NK-92 treated with Interleukin-12 subunit alpha and Interleukin-12 subunit beta, amount 100 ng/mL, for 24 hours (cell line): ENCODE data around the gene PTK6.
A peak's percentile ranks its signal among the peaks of the same experiment; 100 is the strongest.

Experiments used
- DNase-seq: peaks from one replicate; lab custom pipeline; 2025; lab: John Stamatoyannopoulos, UW

Gene PTK6

GRCh38 chr20:63557481-63557891 is 20.3 kb upstream of the PTK6 start:
- DNase-seq: no peak

GRCh38 chr20:63556873-63557478 is 19.8 kb upstream of the PTK6 start:
- no peak for DNase-seq

- DNase-seq: no peak
Observed at GRCh38 chr20:63555661-63556381, 18.6 kb upstream of the PTK6 start.

GRCh38 chr20:63554361-63555278 is 17.4 kb upstream of the PTK6 start:
- DNase-seq: no peak

- DNase-seq: no peak
Observed at GRCh38 chr20:63553933-63554290, 16.7 kb upstream of the PTK6 start, which contains the start of gene FNDC11. Gene FNDC11 (plus strand): TSS chr20:63554159. CDS start chr20:63555664, 1,505 bp downstream.

GRCh38 chr20:63553251-63553932 is 16.2 kb upstream of the PTK6 start:
- DNase-seq: peak; percentile 37

GRCh38 chr20:63552481-63553249 is 15.5 kb upstream of the PTK6 start:
- DNase-seq: no peak

- no peak for DNase-seq
Observed at GRCh38 chr20:63551068-63551467, 13.9 kb upstream of the PTK6 start.

DNA sequence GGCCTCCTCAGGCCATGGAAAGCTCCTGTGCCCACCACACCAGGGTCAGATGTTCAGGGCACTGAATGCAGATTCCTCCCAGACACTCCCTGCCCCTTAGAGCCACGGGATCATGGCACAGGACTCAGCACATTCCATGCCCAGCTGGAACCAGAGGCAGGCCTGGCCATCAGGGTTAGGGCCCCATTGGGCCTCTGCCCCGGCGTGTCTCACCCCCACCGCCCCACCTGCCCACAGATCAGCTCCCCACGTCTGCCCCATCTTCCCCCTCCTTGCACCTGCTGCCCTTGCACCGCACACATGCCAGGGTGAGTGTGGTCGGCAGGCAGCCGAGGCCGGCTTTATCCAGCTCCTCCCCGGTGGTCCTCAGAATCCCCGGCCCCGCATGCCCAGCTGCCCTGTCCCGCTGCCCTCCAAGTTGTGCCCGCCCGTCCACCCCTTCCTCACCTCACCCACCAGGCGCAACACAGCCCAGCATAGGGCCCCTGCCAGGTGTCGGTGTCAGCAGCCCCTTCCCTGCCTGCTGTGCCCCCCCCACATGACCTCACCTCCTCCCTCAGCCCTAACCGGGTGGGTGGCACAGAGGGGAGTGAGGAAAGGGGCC is 12.6 kb upstream of the PTK6 start:
- DNase-seq: no peak

- no peak for DNase-seq
Observed at GRCh38 chr20:63549019-63549418, 11.8 kb upstream of the PTK6 start.

DNA sequence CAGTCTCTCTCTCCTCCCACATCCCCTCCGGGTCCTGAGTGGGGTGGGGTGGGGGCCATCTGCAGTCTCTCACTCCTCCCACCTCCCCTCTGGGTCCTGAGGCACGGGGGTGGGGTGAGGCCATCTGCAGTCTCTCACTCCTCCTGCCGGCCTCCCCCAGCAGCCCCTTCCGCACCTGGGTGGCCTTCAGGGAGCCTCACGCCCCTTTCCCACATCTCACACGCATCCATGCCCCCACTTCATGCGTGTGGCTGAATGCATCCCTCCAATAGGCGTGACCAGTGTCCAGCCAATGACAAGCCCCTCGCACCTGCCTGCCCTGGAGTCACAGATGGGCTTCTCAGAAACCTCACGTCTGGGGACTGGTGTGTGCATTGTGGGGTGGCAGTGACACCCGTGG is 11.4 kb upstream of the PTK6 start:
- DNase-seq: no peak

DNA sequence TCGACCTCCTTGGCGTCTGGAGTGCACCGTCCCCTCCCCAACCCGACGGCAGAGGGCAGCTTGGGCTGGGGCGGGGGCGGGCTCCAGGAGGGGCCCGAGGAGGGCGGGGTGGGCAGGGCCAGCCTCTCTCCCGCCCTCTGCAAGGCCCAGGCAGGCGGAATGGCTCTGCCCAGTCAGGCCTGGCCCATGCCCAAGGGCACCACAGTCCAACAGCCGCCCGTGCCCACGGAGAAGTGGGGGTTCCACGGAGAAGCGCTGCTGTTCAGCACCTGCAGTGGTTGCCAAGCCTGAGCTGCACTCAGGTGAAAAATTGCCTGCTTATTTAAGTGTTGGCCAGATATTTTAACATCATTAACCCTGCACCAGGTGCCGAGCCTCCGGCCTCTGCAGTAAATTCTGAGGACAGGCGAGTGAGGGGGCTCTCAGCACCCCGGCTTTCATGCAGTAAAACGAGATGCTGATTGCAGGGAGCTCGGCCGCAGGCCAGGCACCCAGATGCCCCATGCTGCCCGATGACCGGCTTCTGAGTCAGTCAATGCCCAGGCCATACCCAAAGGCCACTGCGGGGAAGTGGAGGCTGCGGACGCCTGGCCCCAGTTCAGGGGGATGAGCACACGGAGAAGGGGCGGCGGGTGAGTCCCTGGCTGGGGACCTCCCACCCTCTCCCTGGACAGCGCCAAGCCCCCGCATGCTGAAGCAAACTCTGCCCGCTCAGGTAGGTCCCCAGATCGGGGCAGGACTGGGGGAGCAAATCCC is 10.7 kb upstream of the PTK6 start, which contains the start of gene SRMS:
TSS of gene SRMS (minus strand) at position 25 of the 756 bp plus-strand sequence. CDS start 286 bp downstream, outside the sequence.
- DNase-seq: no peak

GRCh38 chr20:63546956-63547724 is 10.0 kb upstream of the PTK6 start:
- DNase-seq: no peak

DNA sequence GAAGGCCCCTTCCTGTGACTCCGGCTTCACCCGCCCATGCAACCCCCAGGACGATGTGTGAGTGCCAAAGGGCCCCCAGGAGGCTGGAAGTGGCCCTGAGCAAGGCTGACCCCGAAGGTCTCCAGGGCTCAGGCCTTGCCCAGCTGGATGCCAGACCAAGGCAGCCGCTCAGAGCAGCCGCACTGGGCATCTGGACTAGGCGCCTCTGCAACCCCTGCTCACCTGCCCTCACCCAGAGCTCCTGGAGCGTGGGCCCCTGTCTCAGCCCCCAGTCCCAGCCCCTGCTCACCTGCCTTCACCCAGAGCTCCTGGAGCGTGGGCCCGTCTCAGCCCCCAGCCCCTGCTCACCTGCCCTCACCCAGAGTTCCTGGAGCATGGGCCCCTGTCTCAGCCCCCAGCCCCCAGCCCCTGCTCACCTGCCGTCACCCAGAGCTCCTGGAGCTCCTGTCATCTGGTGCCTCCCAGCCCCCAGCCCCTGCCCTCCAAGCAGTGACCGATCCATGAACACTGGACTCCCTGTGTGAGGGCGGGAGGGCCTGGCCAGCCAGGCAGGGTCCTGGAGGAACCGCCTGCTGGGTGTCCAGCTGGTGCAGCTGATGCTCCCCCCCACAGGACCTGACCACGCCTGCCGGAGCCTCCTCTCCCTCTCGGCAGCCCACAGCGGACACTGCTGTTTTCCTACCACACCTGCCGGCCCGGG is 9.2 kb upstream of the PTK6 start:
- no peak for DNase-seq

- no peak for DNase-seq
Observed at GRCh38 chr20:63545814-63546213, 8.6 kb upstream of the PTK6 start.

- no peak for DNase-seq
Observed at GRCh38 chr20:63544958-63545516, 7.9 kb upstream of the PTK6 start.

DNA sequence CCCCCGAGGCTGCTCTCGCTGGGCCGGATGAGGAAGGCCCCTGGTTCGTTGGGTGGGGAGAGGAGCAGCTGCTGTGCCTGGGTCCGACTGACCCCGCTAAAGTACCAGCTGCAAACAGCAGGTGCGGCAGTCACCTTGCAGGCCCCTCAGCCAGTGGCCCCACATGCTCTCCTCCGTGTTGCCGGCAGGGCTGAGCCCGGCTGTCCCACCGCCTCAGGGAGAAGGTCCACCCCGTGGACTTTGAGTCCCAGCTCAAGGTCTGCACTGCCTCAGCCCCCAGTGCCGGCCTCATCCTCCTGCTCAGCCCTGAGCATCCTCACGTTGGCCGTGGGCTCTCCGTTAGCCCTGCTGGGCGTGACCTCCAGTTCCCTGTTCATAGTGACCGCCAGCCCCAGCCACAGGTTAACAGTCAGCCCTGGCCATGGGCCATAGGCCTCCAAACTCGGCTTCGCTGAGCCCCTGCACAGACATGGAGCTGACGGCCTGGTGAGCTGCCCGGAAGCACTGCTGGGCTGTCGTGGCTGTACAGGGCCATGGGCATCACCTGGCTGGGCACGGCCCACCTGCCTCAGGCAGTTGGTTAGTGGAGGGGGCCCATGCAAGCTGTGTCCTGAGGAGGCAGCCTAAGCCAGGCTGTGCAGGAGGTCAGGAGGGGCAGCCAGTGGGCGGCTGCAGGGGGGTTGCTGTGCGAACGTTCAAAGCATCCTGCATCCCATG is 7.2 kb upstream of the PTK6 start:
- DNase-seq: no peak

- no peak for DNase-seq
Observed at GRCh38 chr20:63543733-63544132, 6.6 kb upstream of the PTK6 start.
